SK-N-MC (cell line): Measurements from ENCODE around the gene ALPK1.
A peak's percentile ranks its signal among the peaks of the same experiment; 100 is the strongest.

ENCODE experiments used
- DNase-seq: peaks from one replicate; pipeline ENCODE4 v3.0.0-alpha.2; 2011; ENCODE audit warnings: low read depth, low spot score
- H3K27ac ChIP-seq: fragments of 200-600 bp; sonication (generic); 2 replicates; pipeline ENCODE4 v1.5.1; 2016; ENCODE audit warnings: mixed run types
- H3K36me3 ChIP-seq: fragments of 200-600 bp; sonication (generic); 2 replicates; pipeline ENCODE4 v1.6.1; 2017; ENCODE audit warnings: antibody characterized with exemption, low read length, mixed read lengths; ENCODE audit not compliant: insufficient read depth
- H3K4me3 ChIP-seq: fragments of 200-600 bp; sonication (generic); 2 replicates; pipeline ENCODE4 v1.5.1; 2016
- H3K9ac ChIP-seq: fragments of 200-600 bp; sonication (generic); 2 replicates; pipeline ENCODE4 v1.8.0; 2017; ENCODE audit warnings: mixed run types, mixed read lengths; ENCODE audit not compliant: insufficient read length
- H3K9me3 ChIP-seq: fragments of 200-600 bp; sonication (generic); 2 replicates; pipeline ENCODE4 v1.6.1; 2017; ENCODE audit warnings: low read depth, mild to moderate bottlenecking, antibody characterized with exemption, low read length, moderate library complexity, mixed read lengths
- EZH2 ChIP-seq: fragments of 200-600 bp; sonication (generic); IDR thresholded peaks from one replicate; pipeline ENCODE4 v1.6.1; 2017; ENCODE audit warnings: antibody characterized with exemption
- FOXP2 ChIP-seq: optimal IDR thresholded peaks from 2 replicates; pipeline ENCODE3; 2011; ENCODE audit warnings: mild to moderate bottlenecking, moderate library complexity; ENCODE audit not compliant: insufficient read depth; ENCODE audit errors: extremely low read length, control extremely low read depth
- POLR2AphosphoS5 ChIP-seq: IDR thresholded peaks from 2 replicates; pipeline ENCODE4 v1.6.1; 2012; ENCODE audit warnings: mild to moderate bottlenecking, low read depth, low read length, borderline replicate concordance

Gene ALPK1

GRCh38 chr4:112316360-112316759, 19.2 kb downstream of the ALPK1 start:
- TF ChIP-seq POLR2AphosphoS5: no peak
- TF ChIP-seq EZH2: no peak
- no peak for TF ChIP-seq FOXP2
- Histone ChIP-seq H3K4me3 (no peak overlapping the region), H3K9ac (no peak overlapping the region), H3K36me3 (no peaks in the 10 kb centered on the region), H3K27ac (no peak overlapping the region), H3K9me3 (no peaks in the 10 kb centered on the region)
- DNase-seq: no peak

GRCh38 chr4:112318239-112319142, 21.3 kb downstream of the ALPK1 start:
- Histone ChIP-seq H3K27ac (no peak overlapping the region), H3K9me3 (no peaks in the 10 kb centered on the region), H3K36me3 (no peaks in the 10 kb centered on the region), H3K4me3 (no peak overlapping the region), H3K9ac (no peak overlapping the region)
- TF ChIP-seq POLR2AphosphoS5 (no peak), FOXP2 (no peak), EZH2 (no peak)
- no peak for DNase-seq

- no peak overlapping the region for H3K9ac ChIP-seq
- no peaks in the 10 kb centered on the region for H3K36me3 ChIP-seq
- no peak for TF ChIP-seq EZH2
- no peak for TF ChIP-seq FOXP2
- TF ChIP-seq POLR2AphosphoS5: no peak
- H3K4me3 ChIP-seq: no peak overlapping the region
- H3K27ac ChIP-seq: no peak overlapping the region
- DNase-seq: peak; percentile 40
- H3K9me3 ChIP-seq: no peaks in the 10 kb centered on the region
These were observed 24.9 kb downstream of the ALPK1 start for GRCh38 chr4:112321776-112322684.

GRCh38 chr4:112322866-112323265, 25.7 kb downstream of the ALPK1 start:
- no peaks in the 10 kb centered on the region for H3K9me3 ChIP-seq
- H3K9ac ChIP-seq: no peak overlapping the region
- H3K36me3 ChIP-seq: no peaks in the 10 kb centered on the region
- DNase-seq: no peak
- no peak overlapping the region for H3K4me3 ChIP-seq
- TF ChIP-seq POLR2AphosphoS5 (no peak), EZH2 (no peak), FOXP2 (no peak)
- H3K27ac ChIP-seq: no peak overlapping the region

- TF ChIP-seq EZH2: no peak
- no peak for TF ChIP-seq POLR2AphosphoS5
- no peak for TF ChIP-seq FOXP2
- no peak overlapping the region for H3K9ac ChIP-seq
- no peak overlapping the region for H3K4me3 ChIP-seq
- no peaks in the 10 kb centered on the region for H3K36me3 ChIP-seq
- no peak for DNase-seq
- H3K27ac ChIP-seq: no peak overlapping the region
- no peaks in the 10 kb centered on the region for H3K9me3 ChIP-seq
These were observed 28.4 kb downstream of the ALPK1 start for GRCh38 chr4:112325530-112325929.

- Histone ChIP-seq H3K9me3 (no peaks in the 10 kb centered on the region), H3K27ac (no peak overlapping the region), H3K36me3 (no peaks in the 10 kb centered on the region), H3K4me3 (no peak overlapping the region), H3K9ac (no peak overlapping the region)
- DNase-seq: peak; percentile 50
- TF ChIP-seq FOXP2: no peak
- TF ChIP-seq POLR2AphosphoS5: no peak
- TF ChIP-seq EZH2: no peak
These were observed 31.0 kb downstream of the ALPK1 start for GRCh38 chr4:112327965-112328733.

GRCh38 chr4:112328734-112329130, 31.6 kb downstream of the ALPK1 start:
- H3K4me3 ChIP-seq: no peak overlapping the region
- no peaks in the 10 kb centered on the region for H3K36me3 ChIP-seq
- TF ChIP-seq POLR2AphosphoS5 (no peak), EZH2 (no peak), FOXP2 (no peak)
- H3K27ac ChIP-seq: no peak overlapping the region
- no peak for DNase-seq
- H3K9me3 ChIP-seq: no peaks in the 10 kb centered on the region
- no peak overlapping the region for H3K9ac ChIP-seq
